Smooth muscle cell (in vitro differentiated cells): ENCODE data around the gene PXK. TPM values are rescaled to one million over a fixed set of nuclear protein-coding genes. Genes with fewer than 3 reads are reported as not detected.
"Not testable (repeated sequence)": the region's sequence is repeated elsewhere in the genome, so short reads cannot be mapped to it uniquely, and the experiment has no call there.

ENCODE experiments used
- DNase-seq: peaks from one replicate; lab custom pipeline; 2025; ENCODE audit not compliant: unreplicated experiment; lab: John Stamatoyannopoulos, UW
- H2AFZ ChIP-seq: fragments of 200-600 bp; sonication (generic); 2 replicates; pipeline ENCODE4 v1.6.0; 2016; ENCODE audit warnings: antibody characterized with exemption, low read depth, mild to moderate bottlenecking
- H3F3A ChIP-seq: fragments of 200-600 bp; sonication (generic); 2 replicates; pipeline ENCODE4 v1.6.0; 2017; ENCODE audit warnings: antibody characterized with exemption, low read depth
- H3K27ac ChIP-seq: fragments of 200-600 bp; sonication (generic); 2 replicates; pipeline ENCODE4 v1.5.1; 2016; ENCODE audit warnings: low read depth, mild to moderate bottlenecking
- H3K27me3 ChIP-seq: fragments of 200-600 bp; sonication (generic); 2 replicates; pipeline ENCODE4 v1.6.1; 2016; ENCODE audit warnings: low read depth, mild to moderate bottlenecking
- H3K36me3 ChIP-seq: fragments of 200-600 bp; sonication (generic); 2 replicates; pipeline ENCODE4 v1.5.1; 2016; ENCODE audit warnings: low read depth
- H3K4me1 ChIP-seq: fragments of 200-600 bp; sonication (generic); 2 replicates; pipeline ENCODE4 v1.5.1; 2016; ENCODE audit warnings: low read depth
- H3K4me2 ChIP-seq: fragments of 200-600 bp; sonication (generic); 2 replicates; pipeline ENCODE4 v1.6.0; 2016; ENCODE audit warnings: mild to moderate bottlenecking
- H3K4me3 ChIP-seq: fragments of 200-600 bp; sonication (generic); 2 replicates; pipeline ENCODE4 v1.5.1; 2016; ENCODE audit warnings: mild to moderate bottlenecking
- H3K79me2 ChIP-seq: fragments of 200-600 bp; sonication (generic); 2 replicates; pipeline ENCODE4 v1.6.0; 2016; ENCODE audit warnings: low read depth, mild to moderate bottlenecking
- H3K9ac ChIP-seq: fragments of 200-600 bp; sonication (generic); 2 replicates; pipeline ENCODE4 v1.6.0; 2016; ENCODE audit warnings: low read depth
- H3K9me3 ChIP-seq: fragments of 200-600 bp; sonication (generic); replicated peaks from 2 replicates; pipeline ENCODE4 v1.5.1; 2016; ENCODE audit warnings: low read depth
- H4K20me1 ChIP-seq: fragments of 200-600 bp; sonication (generic); 2 replicates; pipeline ENCODE4 v1.6.0; 2016; ENCODE audit warnings: low read depth
- WGBS: methylation state at CpG from one replicate; pipeline ENCODE4 v1.1.7; 2016; ENCODE audit warnings: low lambda C conversion rate; 5-methylcytosine and 5-hydroxymethylcytosine counted together
- polyA plus RNA-seq: library from polyadenylated mRNA; unstranded; fragments of >200 nt; fragmentation: Nextera tagmentation; extraction: Ambion mirVana; gene quantifications from 2 replicates; pipeline ENCODE4 v1.2.1, GENCODE V29; 2016
- total RNA-seq: library from RNA; depleted of rRNA; stranded (reverse); fragments of >200 nt; gene quantifications from 2 replicates; pipeline ENCODE4 v1.2.3, GENCODE V29; 2014
- TF ChIP-seq, protein P1 (sequence below): fragments of 200-600 bp; sonication (generic); IDR thresholded peaks from 2 replicates; pipeline ENCODE4 v1.5.1; 2017; ENCODE audit warnings: borderline replicate concordance, mild to moderate bottlenecking, antibody characterized with exemption; ENCODE audit not compliant: insufficient read depth, poor library complexity, severe bottlenecking

Gene PXK
- total and polyA plus RNA-seq, 2 experiments from 2014 or later: 23.8 to 30.5 TPM

DNA sequence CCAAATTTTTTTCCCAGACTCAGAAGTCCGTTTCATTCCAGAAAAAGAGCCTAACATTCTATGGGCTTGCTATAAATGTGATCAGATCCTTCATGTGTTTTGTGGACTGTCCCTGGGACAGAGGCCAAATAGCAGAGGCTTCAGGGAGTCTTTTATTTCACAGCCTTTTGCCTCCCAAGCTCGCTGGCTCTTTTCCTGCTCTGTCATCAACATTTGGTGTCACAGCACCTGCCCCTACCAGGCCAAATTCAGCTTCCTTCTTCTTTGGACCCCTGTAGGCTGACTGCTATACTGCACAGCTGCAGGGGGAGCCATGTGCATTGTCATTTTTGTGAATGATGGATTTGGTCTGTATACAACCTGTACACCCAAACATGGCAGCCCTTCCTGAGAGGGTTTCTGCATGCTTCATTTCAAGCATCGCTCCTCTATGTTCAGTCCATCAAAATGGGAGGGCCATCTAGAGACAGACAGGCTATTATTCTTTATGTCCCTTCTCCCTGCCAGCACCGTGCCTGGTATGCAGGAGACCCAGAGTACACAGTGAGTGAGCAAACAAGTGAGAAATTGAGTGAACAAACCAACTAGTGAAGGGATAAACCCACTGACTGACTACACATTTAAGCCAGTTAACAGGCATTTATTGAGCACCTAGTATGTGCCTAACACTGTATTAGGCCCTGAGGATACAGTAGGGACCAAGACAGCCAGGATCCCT lies 44.5 kb upstream of the PXK start:
- no peak overlapping the region for H3K4me2 ChIP-seq
- H3K27ac ChIP-seq: no peak overlapping the region
- H3K9me3 ChIP-seq: no peaks in the 10 kb centered on the region
- H3K79me2 ChIP-seq: no peaks in the 10 kb centered on the region
- TF ChIP-seq, protein P1, sequence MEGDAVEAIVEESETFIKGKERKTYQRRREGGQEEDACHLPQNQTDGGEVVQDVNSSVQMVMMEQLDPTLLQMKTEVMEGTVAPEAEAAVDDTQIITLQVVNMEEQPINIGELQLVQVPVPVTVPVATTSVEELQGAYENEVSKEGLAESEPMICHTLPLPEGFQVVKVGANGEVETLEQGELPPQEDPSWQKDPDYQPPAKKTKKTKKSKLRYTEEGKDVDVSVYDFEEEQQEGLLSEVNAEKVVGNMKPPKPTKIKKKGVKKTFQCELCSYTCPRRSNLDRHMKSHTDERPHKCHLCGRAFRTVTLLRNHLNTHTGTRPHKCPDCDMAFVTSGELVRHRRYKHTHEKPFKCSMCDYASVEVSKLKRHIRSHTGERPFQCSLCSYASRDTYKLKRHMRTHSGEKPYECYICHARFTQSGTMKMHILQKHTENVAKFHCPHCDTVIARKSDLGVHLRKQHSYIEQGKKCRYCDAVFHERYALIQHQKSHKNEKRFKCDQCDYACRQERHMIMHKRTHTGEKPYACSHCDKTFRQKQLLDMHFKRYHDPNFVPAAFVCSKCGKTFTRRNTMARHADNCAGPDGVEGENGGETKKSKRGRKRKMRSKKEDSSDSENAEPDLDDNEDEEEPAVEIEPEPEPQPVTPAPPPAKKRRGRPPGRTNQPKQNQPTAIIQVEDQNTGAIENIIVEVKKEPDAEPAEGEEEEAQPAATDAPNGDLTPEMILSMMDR: no peak
- H3K4me1 ChIP-seq: no peaks in the 10 kb centered on the region
- no peak overlapping the region for H3K9ac ChIP-seq
- H2AFZ ChIP-seq: no peak overlapping the region
- H3K36me3 ChIP-seq: no peaks in the 10 kb centered on the region
- no peak for DNase-seq
- WGBS: 94% methylated on average over 4 of the region's 4 CpGs
- H3K4me3 ChIP-seq: no peak overlapping the region
- H3K27me3 ChIP-seq: no peaks in the 10 kb centered on the region
- no peaks in the 10 kb centered on the region for H4K20me1 ChIP-seq
- no peaks in the 10 kb centered on the region for H3F3A ChIP-seq

DNA sequence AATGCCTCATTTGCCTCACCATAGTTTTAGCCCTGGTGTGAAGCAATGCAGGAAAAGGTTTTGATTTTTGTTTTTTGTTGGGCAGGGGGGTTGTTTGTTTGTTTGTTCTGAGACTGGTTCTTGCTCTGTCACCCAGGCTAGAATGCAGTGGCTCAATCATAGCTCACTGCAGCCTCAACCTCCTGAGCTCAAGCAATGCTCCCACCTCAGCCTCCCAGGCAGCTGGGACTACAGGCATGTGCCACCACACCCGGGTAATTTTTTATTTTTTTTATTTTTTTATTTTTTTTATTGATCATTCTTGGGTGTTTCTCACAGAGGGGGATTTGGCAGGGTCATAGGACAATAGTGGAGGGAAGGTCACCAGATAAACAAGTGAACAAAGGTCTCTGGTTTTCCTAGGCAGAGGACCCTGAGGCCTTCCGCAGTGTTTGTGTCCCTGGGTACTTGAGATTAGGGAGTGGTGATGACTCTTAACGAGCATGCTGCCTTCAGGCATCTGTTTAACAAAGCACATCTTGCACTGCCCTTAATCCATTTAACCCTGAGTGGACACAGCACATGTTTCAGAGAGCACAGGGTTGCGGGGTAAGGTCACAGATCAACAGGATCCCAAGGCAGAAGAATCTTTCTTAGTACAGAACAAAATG lies 43.6 kb upstream of the PXK start:
- H3K4me3 ChIP-seq, H4K20me1 ChIP-seq, H3K9ac ChIP-seq, H3K79me2 ChIP-seq, H3K4me1 ChIP-seq, H3K27me3 ChIP-seq, H3K4me2 ChIP-seq, H3K9me3 ChIP-seq, H3F3A ChIP-seq, H3K36me3 ChIP-seq, H2AFZ ChIP-seq, DNase-seq, H3K27ac ChIP-seq: not testable (repeated sequence)
- 88% methylated on average over 4 of the region's 4 CpGs for whole genome bisulfite sequencing

DNA sequence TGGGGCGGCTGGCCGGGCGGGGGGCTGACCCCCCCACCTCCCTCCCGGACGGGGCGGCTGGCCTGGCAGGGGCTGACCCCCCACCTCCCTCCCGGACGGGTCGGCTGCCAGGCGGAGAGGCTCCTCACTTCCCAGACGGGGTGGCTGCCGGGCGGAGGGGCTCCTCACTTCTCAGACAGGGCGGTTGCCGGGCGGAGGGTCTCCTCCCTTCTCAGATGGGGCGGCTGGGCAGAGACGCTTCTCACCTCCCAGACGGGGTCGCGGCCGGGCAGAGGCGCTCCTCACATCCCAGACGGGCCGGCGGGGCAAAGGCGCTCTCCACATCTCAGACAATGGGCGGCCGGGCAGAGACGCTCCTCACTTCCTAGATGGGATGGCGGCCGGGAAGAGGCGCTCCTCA lies 42.2 kb upstream of the PXK start:
- H3K4me3 ChIP-seq, H3K27me3 ChIP-seq, H3K9me3 ChIP-seq, H3K79me2 ChIP-seq, DNase-seq, H3K9ac ChIP-seq, H3K27ac ChIP-seq, H2AFZ ChIP-seq, H3K4me1 ChIP-seq, H3K4me2 ChIP-seq, H4K20me1 ChIP-seq, H3F3A ChIP-seq, H3K36me3 ChIP-seq: not testable (repeated sequence)
- WGBS: 99% methylated on average over 18 of the region's 33 CpGs

DNA sequence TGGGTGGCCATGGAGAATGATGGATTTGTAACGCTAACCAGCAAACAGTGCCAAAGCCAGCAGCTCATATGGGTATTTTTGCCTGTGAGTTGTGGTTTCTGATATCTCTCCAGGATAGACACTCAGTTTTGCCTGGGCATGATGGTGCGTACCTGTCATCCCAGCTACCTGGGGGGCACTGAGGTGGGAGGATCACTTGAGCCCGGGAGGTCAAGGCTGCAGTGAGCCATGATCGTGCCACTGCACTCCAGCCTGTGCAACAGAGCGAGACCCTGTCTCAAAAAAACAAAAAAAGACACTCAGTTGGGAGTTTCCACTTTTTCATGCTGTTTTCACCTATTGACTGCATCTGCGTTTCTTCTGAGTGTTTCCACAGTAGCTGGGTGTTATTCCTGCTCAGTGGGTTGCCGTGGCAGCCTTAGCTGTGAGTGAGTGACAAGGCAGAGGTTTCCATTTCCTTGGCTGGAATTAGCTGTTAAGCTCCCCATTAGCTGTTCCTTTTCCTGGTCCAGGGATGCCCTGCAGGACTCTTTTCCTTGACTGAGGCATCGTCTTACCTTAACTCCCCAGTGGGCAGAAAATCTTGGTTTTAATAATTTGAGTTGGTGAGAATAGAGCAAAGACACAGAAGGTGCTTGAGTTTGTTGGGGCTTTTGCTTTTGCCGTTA lies 40.9 kb upstream of the PXK start:
- H3K9ac ChIP-seq: no peak overlapping the region
- H3K27ac ChIP-seq: no peak overlapping the region
- no peak overlapping the region for H2AFZ ChIP-seq
- no peaks in the 10 kb centered on the region for H3F3A ChIP-seq
- H3K4me2 ChIP-seq: no peak overlapping the region
- no peak for DNase-seq
- no peaks in the 10 kb centered on the region for H3K79me2 ChIP-seq
- H3K27me3 ChIP-seq: no peaks in the 10 kb centered on the region
- 88% methylated on average over 9 of the region's 9 CpGs for WGBS
- TF ChIP-seq, protein P1: no peak
- no peaks in the 10 kb centered on the region for H3K36me3 ChIP-seq
- H3K4me1 ChIP-seq: no peaks in the 10 kb centered on the region
- no peaks in the 10 kb centered on the region for H4K20me1 ChIP-seq
- no peak overlapping the region for H3K4me3 ChIP-seq
- peaks cover 8% of the 10 kb centered on the region for H3K9me3 ChIP-seq
